Parathyroid adenoma (tissue), 2 donors: ENCODE data around the gene FOXB1.

ENCODE experiments used
- H2AFZ ChIP-seq: fragments of 300-600 bp; sonication (generic); one replicate; pipeline ENCODE4 v1.7.0; 2017; ENCODE audit warnings: antibody characterized with exemption, mild to moderate bottlenecking
- H3K27ac ChIP-seq: fragments of 300-600 bp; sonication (generic); one replicate; pipeline ENCODE4 v1.7.0; 2017
- H3K27me3 ChIP-seq: fragments of 300-600 bp; sonication (generic); one replicate; pipeline ENCODE4 v1.7.0; 2017; ENCODE audit warnings: low read length; ENCODE audit not compliant: control insufficient read depth, insufficient read depth
- H3K36me3 ChIP-seq: fragments of 300-600 bp; sonication (generic); one replicate; pipeline ENCODE4 v1.7.0; 2017; ENCODE audit warnings: low read length; ENCODE audit not compliant: control insufficient read depth, insufficient read depth
- H3K4me1 ChIP-seq: fragments of 300-600 bp; sonication (generic); one replicate; pipeline ENCODE4 v1.7.0; 2017; ENCODE audit warnings: control low read depth
- H3K4me2 ChIP-seq: fragments of 300-600 bp; sonication (generic); one replicate; pipeline ENCODE4 v1.7.0; 2017; ENCODE audit warnings: low read length
- H3K4me3 ChIP-seq: fragments of 300-600 bp; sonication (generic); one replicate; pipeline ENCODE4 v1.7.0; 2017; ENCODE audit warnings: low read depth, low read length
- H3K79me2 ChIP-seq: fragments of 300-600 bp; sonication (generic); one replicate; pipeline ENCODE4 v1.7.0; 2017; ENCODE audit warnings: control low read depth
- H3K9ac ChIP-seq: fragments of 300-600 bp; sonication (generic); one replicate; pipeline ENCODE4 v1.7.0; 2017; ENCODE audit warnings: mild to moderate bottlenecking
- H3K9me3 ChIP-seq: fragments of 300-600 bp; sonication (generic); one replicate; pipeline ENCODE4 v1.7.0; 2017; ENCODE audit warnings: low read length; ENCODE audit not compliant: control insufficient read depth
- TF ChIP-seq, protein P1 (sequence below): fragments of 300-600 bp; sonication (generic); IDR thresholded peaks from one replicate; pipeline ENCODE4 v1.7.0; 2017; ENCODE audit warnings: antibody characterized with exemption, mild to moderate bottlenecking
- donor health status: primary hyperparathyroidism.

The FOXB1 gene

DNA sequence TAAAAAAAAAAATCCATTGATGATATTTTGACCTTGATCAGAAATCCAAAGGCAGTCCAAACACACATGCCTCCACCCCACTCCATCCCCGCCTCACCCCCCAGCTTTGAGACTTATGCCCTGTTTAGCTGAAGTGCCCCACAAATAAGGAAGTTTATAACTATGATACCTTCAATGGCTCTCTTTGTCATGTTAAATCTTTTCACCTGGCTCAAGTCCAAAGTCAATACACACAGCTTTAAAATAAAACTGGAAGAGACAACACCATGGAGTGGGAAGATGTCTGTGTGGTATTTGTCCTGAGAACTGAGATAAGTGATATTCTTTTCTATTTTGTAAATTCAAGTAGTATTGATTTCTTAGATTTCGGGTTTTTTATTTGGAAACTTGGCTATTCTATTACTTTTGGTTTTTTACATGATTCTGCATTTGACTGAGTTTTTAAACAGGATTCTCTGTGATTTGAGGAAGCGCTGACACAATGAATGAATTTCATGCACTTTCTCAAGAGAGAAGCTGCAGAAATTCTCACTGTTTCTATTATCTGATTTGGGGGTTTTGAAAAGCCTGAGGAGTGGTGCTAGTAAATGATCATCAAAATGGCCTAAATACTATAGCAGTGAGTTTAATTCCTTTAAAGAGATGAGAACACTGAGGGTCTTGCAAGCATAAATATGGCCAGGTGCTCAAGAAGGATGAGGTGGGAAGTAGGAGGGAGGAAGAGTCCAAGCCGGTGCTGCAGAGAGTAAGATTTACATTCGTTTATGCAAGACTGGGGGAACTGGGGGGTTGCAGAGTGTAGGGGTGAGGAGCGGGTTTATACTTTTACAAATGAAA, 5.2 kb downstream of the FOXB1 start:
- H3K9me3 ChIP-seq = no peaks in the 10 kb centered on the region
- TF ChIP-seq, protein P1, sequence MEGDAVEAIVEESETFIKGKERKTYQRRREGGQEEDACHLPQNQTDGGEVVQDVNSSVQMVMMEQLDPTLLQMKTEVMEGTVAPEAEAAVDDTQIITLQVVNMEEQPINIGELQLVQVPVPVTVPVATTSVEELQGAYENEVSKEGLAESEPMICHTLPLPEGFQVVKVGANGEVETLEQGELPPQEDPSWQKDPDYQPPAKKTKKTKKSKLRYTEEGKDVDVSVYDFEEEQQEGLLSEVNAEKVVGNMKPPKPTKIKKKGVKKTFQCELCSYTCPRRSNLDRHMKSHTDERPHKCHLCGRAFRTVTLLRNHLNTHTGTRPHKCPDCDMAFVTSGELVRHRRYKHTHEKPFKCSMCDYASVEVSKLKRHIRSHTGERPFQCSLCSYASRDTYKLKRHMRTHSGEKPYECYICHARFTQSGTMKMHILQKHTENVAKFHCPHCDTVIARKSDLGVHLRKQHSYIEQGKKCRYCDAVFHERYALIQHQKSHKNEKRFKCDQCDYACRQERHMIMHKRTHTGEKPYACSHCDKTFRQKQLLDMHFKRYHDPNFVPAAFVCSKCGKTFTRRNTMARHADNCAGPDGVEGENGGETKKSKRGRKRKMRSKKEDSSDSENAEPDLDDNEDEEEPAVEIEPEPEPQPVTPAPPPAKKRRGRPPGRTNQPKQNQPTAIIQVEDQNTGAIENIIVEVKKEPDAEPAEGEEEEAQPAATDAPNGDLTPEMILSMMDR = no peak
- H2AFZ ChIP-seq = no peak overlapping the region
- peaks cover 11% of the 10 kb centered on the region for H3K27me3 ChIP-seq
- no peak overlapping the region for H3K27ac ChIP-seq
- no peaks in the 10 kb centered on the region for H3K79me2 ChIP-seq
- H3K4me2 ChIP-seq = no peak overlapping the region
- H3K4me3 ChIP-seq = no peak overlapping the region
- H3K36me3 ChIP-seq = no peaks in the 10 kb centered on the region
- no peaks in the 10 kb centered on the region for H3K4me1 ChIP-seq
- H3K9ac ChIP-seq = no peak overlapping the region

GRCh38 chr15:60009980-60010732, 6.0 kb downstream of the FOXB1 start:
- Histone ChIP-seq H3K79me2 (no peaks in the 10 kb centered on the region), H3K27me3 (peaks cover 4% of the 10 kb centered on the region), H2AFZ (no peak overlapping the region), H3K4me2 (no peak overlapping the region), H3K27ac (no peak overlapping the region), H3K4me3 (no peak overlapping the region), H3K36me3 (no peaks in the 10 kb centered on the region), H3K4me1 (no peaks in the 10 kb centered on the region), H3K9me3 (no peaks in the 10 kb centered on the region), H3K9ac (no peak overlapping the region)
- TF ChIP-seq, protein P1 = no peak

DNA sequence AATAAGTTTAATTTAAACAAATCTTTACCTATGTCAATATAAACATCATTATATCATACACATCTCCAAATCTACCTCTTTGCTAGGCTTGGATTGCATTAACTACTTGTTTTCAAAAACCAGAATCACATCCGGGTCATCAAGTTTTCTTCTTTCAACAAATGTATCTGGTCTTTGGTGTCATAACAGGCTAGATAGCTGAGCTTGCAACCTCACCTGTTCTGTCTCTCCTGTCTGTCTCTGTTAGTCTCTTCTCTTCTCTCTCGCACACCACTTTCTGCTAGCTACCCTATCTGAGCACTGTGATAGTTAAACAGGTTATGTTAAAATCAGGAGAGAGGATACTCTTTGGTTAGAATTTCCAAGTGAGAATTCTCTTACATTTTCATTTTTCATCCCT, 6.7 kb downstream of the FOXB1 start:
- no peaks in the 10 kb centered on the region for H3K9me3 ChIP-seq
- H3K4me1 ChIP-seq = no peaks in the 10 kb centered on the region
- no peak overlapping the region for H2AFZ ChIP-seq
- TF ChIP-seq, protein P1 = no peak
- peaks cover 3% of the 10 kb centered on the region for H3K27me3 ChIP-seq
- no peaks in the 10 kb centered on the region for H3K36me3 ChIP-seq
- no peak overlapping the region for H3K4me3 ChIP-seq
- H3K79me2 ChIP-seq = no peaks in the 10 kb centered on the region
- no peak overlapping the region for H3K4me2 ChIP-seq
- H3K27ac ChIP-seq = no peak overlapping the region
- no peak overlapping the region for H3K9ac ChIP-seq

GRCh38 chr15:60012695-60013094, 8.6 kb downstream of the FOXB1 start:
- Histone ChIP-seq H3K4me1 (no peaks in the 10 kb centered on the region), H3K9me3 (no peaks in the 10 kb centered on the region), H3K4me2 (no peak overlapping the region), H3K4me3 (no peak overlapping the region), H3K27me3 (no peaks in the 10 kb centered on the region), H3K36me3 (no peaks in the 10 kb centered on the region), H3K79me2 (no peaks in the 10 kb centered on the region), H2AFZ (no peak overlapping the region), H3K9ac (no peak overlapping the region), H3K27ac (no peak overlapping the region)
- TF ChIP-seq, protein P1 = no peak
